Neural cell (in vitro differentiated cells): Measurements from ENCODE around the gene CHST13.

Source experiments
- EP300 ChIP-seq: fragments of 450-650 bp; conservative IDR thresholded peaks from 2 replicates; pipeline ENCODE4 v1.6.1; 2014; ENCODE audit warnings: antibody characterized with exemption, mild to moderate bottlenecking, moderate library complexity; ENCODE audit not compliant: poor library complexity, severe bottlenecking
- EZH2 ChIP-seq: fragments of 200-600, 300-800 bp; shearing (Covaris generic), sonication (generic); IDR thresholded peaks from 2 replicates; pipeline ENCODE4 v1.6.1; 2014; ENCODE audit warnings: antibody characterized with exemption, low read length, borderline replicate concordance, mild to moderate bottlenecking; ENCODE audit not compliant: insufficient read depth, poor library complexity, severe bottlenecking
- MXI1 ChIP-seq: fragments of 450-650 bp; conservative IDR thresholded peaks from 2 replicates; pipeline ENCODE4 v1.6.1; 2014; ENCODE audit warnings: antibody characterized with exemption, mild to moderate bottlenecking; ENCODE audit not compliant: poor library complexity, severe bottlenecking
- POLR2AphosphoS5 ChIP-seq: IDR thresholded peaks from 2 replicates; pipeline ENCODE4 v1.6.1; 2012
- RAD21 ChIP-seq: fragments of 450-650 bp; conservative IDR thresholded peaks from 2 replicates; pipeline ENCODE4 v1.6.1; 2014; ENCODE audit warnings: antibody characterized with exemption, mild to moderate bottlenecking, moderate library complexity
- SMC3 ChIP-seq: fragments of 450-650 bp; conservative IDR thresholded peaks from 2 replicates; pipeline ENCODE4 v1.6.1; 2014; ENCODE audit warnings: antibody characterized with exemption, mild to moderate bottlenecking, moderate library complexity; ENCODE audit not compliant: poor library complexity
- TAF1 ChIP-seq: IDR thresholded peaks from 2 replicates; pipeline ENCODE4 v1.6.1; 2012; ENCODE audit warnings: low read depth
- TF ChIP-seq, protein P1 (sequence below): fragments of 450-650 bp; IDR thresholded peaks from 2 replicates; pipeline ENCODE4 v1.5.1; 2014; ENCODE audit warnings: antibody characterized with exemption, mild to moderate bottlenecking, moderate library complexity; ENCODE audit not compliant: poor library complexity, severe bottlenecking
- TF ChIP-seq, protein P2 (sequence below): IDR thresholded peaks from 2 replicates; pipeline ENCODE4 v1.6.1; 2012; ENCODE audit warnings: borderline replicate concordance

DNA sequence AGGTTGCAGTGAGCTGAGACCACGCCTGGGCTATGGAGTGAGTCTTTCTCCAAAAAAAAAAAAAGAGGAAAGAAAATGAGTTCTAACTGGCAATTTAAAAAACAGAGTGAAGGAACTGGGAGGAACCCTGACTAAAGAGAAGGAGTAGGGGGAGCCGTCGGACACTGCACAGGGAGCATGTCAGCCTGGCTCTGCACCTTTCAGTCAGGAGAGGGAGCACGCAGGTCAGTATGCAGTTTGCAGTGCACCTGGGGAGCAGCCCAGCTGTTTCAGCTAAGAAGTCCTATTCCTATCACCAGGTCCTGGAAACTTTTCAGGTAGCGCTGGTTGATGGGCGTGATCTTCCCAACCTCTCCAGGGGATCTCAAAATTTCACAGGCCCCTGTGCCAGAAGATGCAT lies 33.3 kb upstream of the CHST13 start:
- TF ChIP-seq TAF1, result no peak
- TF ChIP-seq, protein P1, sequence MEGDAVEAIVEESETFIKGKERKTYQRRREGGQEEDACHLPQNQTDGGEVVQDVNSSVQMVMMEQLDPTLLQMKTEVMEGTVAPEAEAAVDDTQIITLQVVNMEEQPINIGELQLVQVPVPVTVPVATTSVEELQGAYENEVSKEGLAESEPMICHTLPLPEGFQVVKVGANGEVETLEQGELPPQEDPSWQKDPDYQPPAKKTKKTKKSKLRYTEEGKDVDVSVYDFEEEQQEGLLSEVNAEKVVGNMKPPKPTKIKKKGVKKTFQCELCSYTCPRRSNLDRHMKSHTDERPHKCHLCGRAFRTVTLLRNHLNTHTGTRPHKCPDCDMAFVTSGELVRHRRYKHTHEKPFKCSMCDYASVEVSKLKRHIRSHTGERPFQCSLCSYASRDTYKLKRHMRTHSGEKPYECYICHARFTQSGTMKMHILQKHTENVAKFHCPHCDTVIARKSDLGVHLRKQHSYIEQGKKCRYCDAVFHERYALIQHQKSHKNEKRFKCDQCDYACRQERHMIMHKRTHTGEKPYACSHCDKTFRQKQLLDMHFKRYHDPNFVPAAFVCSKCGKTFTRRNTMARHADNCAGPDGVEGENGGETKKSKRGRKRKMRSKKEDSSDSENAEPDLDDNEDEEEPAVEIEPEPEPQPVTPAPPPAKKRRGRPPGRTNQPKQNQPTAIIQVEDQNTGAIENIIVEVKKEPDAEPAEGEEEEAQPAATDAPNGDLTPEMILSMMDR, result no peak
- TF ChIP-seq POLR2AphosphoS5, result no peak
- TF ChIP-seq EP300, result no peak
- TF ChIP-seq SMC3, result no peak
- no peak for TF ChIP-seq MXI1
- TF ChIP-seq, protein P2, sequence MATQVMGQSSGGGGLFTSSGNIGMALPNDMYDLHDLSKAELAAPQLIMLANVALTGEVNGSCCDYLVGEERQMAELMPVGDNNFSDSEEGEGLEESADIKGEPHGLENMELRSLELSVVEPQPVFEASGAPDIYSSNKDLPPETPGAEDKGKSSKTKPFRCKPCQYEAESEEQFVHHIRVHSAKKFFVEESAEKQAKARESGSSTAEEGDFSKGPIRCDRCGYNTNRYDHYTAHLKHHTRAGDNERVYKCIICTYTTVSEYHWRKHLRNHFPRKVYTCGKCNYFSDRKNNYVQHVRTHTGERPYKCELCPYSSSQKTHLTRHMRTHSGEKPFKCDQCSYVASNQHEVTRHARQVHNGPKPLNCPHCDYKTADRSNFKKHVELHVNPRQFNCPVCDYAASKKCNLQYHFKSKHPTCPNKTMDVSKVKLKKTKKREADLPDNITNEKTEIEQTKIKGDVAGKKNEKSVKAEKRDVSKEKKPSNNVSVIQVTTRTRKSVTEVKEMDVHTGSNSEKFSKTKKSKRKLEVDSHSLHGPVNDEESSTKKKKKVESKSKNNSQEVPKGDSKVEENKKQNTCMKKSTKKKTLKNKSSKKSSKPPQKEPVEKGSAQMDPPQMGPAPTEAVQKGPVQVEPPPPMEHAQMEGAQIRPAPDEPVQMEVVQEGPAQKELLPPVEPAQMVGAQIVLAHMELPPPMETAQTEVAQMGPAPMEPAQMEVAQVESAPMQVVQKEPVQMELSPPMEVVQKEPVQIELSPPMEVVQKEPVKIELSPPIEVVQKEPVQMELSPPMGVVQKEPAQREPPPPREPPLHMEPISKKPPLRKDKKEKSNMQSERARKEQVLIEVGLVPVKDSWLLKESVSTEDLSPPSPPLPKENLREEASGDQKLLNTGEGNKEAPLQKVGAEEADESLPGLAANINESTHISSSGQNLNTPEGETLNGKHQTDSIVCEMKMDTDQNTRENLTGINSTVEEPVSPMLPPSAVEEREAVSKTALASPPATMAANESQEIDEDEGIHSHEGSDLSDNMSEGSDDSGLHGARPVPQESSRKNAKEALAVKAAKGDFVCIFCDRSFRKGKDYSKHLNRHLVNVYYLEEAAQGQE, result no peak
- TF ChIP-seq RAD21, result no peak
- no peak for TF ChIP-seq EZH2
